HG03139 (cell line): ENCODE data around the gene STX16.
"Not testable (repeated sequence)": the region's sequence is repeated elsewhere in the genome, so short reads cannot be mapped to it uniquely, and the experiment has no call there.

ENCODE experiments used
- ATAC-seq: cut with Tn5 transposase; IDR thresholded peaks from one replicate; pipeline ENCODE4 v1.9.1; 2021; ENCODE audit not compliant: unreplicated experiment

Gene STX16

DNA sequence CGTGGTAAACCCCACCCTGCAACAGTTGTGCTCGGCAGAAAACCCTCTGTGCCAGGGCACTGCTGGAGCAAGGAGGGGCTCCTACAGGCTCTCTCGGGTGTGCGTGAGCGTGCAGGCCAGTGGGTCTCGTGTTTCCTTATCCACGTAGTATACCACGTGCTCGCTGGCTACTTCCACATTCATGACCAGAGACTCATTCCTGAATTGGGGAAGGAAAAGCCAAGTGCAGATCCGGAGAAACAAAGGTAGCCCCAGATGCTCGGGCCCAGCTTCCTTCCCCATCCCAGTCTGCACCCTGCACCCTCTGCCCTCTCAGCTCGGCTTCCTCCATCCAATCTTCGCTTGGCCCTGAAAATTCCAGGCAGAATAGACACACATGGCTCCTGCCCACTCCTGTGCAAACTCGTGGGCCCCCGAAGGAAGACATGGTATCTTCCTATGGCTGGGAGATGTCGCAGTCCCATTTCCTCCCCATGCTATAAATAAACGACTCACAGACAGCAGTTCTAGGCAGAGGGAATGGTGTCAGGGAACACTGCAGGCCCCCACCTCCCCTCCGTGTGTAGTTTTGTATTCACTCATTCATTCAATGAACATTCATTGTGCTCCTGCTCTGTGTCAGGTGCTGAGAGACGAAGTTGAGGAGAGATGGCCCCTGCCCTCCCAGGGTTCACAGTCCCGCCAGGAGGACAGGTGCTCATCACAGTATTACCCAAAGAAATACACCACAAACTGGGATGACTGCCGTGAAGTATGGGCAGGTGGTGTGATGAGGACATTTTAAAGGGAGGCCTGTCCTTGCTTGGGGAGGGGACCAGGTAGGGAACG, 71.1 kb downstream of the STX16 start:
- no peak for ATAC-seq

DNA sequence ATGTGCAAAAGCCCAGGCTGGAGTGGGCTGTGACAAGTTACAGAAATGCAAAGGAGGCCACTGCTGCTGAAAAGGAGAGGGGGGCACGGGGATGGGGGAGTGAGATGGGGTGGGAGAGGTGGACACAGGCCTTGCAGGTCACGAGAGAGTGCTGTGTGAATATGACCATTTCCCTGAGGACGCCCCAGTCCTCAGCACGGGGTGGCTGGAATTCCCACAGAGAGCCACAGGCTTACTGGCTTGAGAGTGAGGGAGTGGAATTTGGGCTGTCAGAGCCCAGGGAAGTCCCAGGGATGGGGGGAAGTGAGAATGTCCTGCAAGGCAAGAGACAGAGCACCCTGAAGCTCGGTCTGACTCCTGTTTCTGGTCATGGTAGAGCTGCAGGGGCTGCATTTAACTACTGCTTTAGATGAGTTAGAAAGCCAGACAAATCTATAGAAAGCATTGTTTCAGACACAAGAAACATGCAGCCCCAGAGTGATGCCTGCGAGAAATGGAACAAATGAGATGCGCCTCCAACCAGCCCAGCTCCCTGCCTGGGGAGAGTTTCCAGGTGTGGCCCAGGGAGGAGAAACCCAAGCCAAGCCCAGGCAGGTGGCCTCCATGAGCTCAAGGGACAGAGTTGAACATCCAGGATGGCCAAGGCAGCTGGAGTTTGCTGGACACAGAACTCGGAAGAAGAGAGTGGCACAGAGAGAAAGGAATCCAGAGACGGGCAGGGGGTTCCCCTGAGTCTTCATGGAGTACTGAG, 72.0 kb downstream of the STX16 start:
- ATAC-seq = no peak

DNA sequence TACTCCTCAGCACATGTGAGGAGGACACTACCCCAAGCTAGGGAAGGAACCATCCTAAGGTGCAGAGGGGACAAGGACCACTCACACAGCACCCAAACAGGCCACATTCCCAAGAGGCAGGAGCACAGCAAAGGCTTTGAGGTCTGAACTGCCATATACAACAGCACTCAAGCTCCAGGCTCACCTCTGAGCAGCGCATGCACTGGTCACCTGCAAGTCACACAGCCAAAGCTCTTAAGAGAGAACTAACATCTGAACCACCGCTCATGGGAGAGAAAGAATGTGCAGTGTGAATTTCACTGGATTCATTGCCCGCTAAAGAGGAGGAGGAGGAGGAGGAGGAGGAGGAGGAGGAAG, 72.5 kb downstream of the STX16 start:
- ATAC-seq = no peak

DNA sequence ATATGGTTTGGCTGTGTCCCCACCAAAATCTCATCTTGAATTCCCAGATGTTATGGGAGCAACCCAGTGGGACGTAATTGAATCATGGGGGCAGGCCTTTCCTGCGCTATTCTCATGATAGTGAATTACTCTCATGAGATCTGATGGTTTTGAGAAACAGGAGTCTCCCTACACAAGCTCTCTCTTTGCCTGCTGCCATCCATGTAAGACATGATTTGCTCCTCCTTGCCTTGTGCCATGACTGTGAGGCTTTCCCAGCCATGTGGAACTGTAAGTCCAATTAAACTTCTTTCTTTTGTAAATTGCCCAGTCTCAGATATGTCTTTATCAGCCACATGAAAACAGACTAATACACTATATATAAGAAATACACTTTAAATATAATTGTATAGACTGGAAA, 75.1 kb downstream of the STX16 start:
- ATAC-seq = not testable (repeated sequence)
